ENCODE measurements around the gene ANO8.

DNA sequence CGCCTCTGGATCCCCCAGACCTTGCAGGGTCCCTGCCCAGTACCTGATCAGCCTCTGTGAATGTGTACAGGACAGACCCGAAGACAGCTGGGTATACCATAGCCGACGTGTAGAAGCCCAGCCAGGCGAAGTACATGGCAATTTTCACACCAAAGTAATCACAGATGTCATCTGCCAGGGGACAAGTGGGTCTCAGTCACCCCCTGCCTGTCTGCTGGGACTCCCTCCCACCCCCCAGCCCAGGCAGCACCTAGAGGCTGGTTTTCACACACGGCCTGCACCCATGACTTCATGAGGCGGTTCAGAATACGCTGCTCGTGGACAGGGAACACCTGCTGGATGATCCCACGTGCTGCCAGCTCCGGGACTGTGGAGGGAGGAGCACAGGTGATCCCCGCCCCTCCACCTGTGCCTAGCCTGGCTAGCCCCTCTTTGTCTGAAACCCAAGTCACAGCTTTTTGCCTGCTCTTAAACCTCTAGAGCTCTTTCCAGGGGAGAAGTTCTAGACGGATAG is 3.6 kb downstream of the ANO8 start:
- TF ChIP-seq, protein P1, sequence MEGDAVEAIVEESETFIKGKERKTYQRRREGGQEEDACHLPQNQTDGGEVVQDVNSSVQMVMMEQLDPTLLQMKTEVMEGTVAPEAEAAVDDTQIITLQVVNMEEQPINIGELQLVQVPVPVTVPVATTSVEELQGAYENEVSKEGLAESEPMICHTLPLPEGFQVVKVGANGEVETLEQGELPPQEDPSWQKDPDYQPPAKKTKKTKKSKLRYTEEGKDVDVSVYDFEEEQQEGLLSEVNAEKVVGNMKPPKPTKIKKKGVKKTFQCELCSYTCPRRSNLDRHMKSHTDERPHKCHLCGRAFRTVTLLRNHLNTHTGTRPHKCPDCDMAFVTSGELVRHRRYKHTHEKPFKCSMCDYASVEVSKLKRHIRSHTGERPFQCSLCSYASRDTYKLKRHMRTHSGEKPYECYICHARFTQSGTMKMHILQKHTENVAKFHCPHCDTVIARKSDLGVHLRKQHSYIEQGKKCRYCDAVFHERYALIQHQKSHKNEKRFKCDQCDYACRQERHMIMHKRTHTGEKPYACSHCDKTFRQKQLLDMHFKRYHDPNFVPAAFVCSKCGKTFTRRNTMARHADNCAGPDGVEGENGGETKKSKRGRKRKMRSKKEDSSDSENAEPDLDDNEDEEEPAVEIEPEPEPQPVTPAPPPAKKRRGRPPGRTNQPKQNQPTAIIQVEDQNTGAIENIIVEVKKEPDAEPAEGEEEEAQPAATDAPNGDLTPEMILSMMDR (IDR thresholded peaks at IDR 0.05) = no peak
- TF ChIP-seq POLR2A (IDR thresholded peaks at IDR 0.05) (no peak), EP300 (IDR thresholded peaks at IDR 0.05) (no peak)

All from stomach (tissue), 4 donors.